CD4-positive, alpha-beta memory T cell (primary cell): ENCODE results near the gene CDH13. TPM values are rescaled to one million over a fixed set of nuclear protein-coding genes. Genes with fewer than 3 reads are reported as not detected.

ENCODE experiments used
- CTCF ChIA-PET: fragments of 350-600 bp; sonication (Branson Sonifier 250); formaldehyde crosslinking; loops from one replicate; lab custom pipeline; 2021; ENCODE audit warnings: inconsistent platforms; ENCODE audit not compliant: partially characterized antibody; lab: Charles Lee
- POLR2A ChIA-PET: fragments of 350-600 bp; sonication (Branson Sonifier 250); formaldehyde crosslinking; loops from one replicate; lab custom pipeline; 2021; ENCODE audit not compliant: partially characterized antibody; lab: Charles Lee
- DNase-seq, 5 donors: peaks; one replicate each; pipeline versions ENCODE4 v3.0.0 to v3.0.0-alpha.2; 2020 to 2022; ENCODE audit warnings: mixed read lengths in 1 of 5
- H3K27ac ChIP-seq: one replicate; pipeline ENCODE4 v1.7.0; 2013; ENCODE audit warnings: low read depth, low read length
- H3K27me3 ChIP-seq: 2 replicates; pipeline ENCODE4 v1.7.0; 2013; ENCODE audit warnings: mild to moderate bottlenecking, low read length, moderate library complexity; ENCODE audit not compliant: insufficient read depth
- H3K36me3 ChIP-seq: 2 replicates; pipeline ENCODE4 v1.7.0; 2013; ENCODE audit warnings: mild to moderate bottlenecking, low read length, moderate library complexity; ENCODE audit not compliant: insufficient read depth
- H3K4me1 ChIP-seq: 2 replicates; pipeline ENCODE4 v1.7.0; 2013; ENCODE audit warnings: mild to moderate bottlenecking, low read length, moderate library complexity; ENCODE audit not compliant: insufficient read depth
- H3K4me3 ChIP-seq, 2 donors: one replicate each; pipeline ENCODE4 v1.7.0; 2013; ENCODE audit warnings: low read length in 2 of 2, mild to moderate bottlenecking in 1 of 2
- H3K9me3 ChIP-seq, 2 donors: one replicate each; pipeline ENCODE4 v1.7.0; 2013; ENCODE audit warnings: low read length in 2 of 2, control low read depth in 1 of 2; ENCODE audit not compliant: control insufficient read depth in 1 of 2
- H3K27ac Mint-ChIP-seq, 7 donors: one replicate each; pipeline ENCODE4 v1.8.0; 2020 to 2021; ENCODE audit warnings: mixed read lengths in 7 of 7, mild to moderate bottlenecking in 6 of 7, inconsistent platforms in 3 of 7, moderate library complexity in 3 of 7
- H3K27me3 Mint-ChIP-seq, 2 donors: one replicate each; pipeline ENCODE4 v1.8.0; 2020 to 2021; ENCODE audit warnings: mixed read lengths in 2 of 2
- H3K36me3 Mint-ChIP-seq, 2 donors: one replicate each; pipeline ENCODE4 v1.8.0; 2020 to 2021; ENCODE audit warnings: mixed read lengths in 2 of 2, inconsistent platforms in 1 of 2, mild to moderate bottlenecking in 1 of 2
- H3K4me1 Mint-ChIP-seq, 4 donors: one replicate each; pipeline ENCODE4 v1.8.0; 2020 to 2021; ENCODE audit warnings: mixed read lengths in 4 of 4, mild to moderate bottlenecking in 1 of 4
- H3K4me3 Mint-ChIP-seq, 8 donors: one replicate each; pipeline ENCODE4 v1.8.0; 2020 to 2021; ENCODE audit warnings: mixed read lengths in 8 of 8, mild to moderate bottlenecking in 7 of 8, moderate library complexity in 6 of 8, inconsistent platforms in 3 of 8
- H3K9me3 Mint-ChIP-seq, 8 donors: one replicate each; pipeline ENCODE4 v1.8.0; 2020 to 2021; ENCODE audit warnings: mixed read lengths in 8 of 8, mild to moderate bottlenecking in 5 of 8, inconsistent platforms in 3 of 8, moderate library complexity in 1 of 8
- intact Hi-C: fragments of 100-400 bp; cut with micrococcal nuclease; formaldehyde crosslinking; loops from one replicate; pipeline ENCODE4 v1.15.1; 2023
- polyA plus RNA-seq, 2 donors: library from polyadenylated mRNA; unstranded; fragments of 300-500 nt; fragmentation: Illumina TruSeq; gene quantifications; one replicate each; pipeline ENCODE4 v1.2.3, GENCODE V29; 2021
- total RNA-seq, 2 experiments: library from RNA; stranded (reverse); gene quantifications; one replicate each; pipeline ENCODE4 v1.2.3, GENCODE V29; 2021

CDH13 gene
- total and polyA plus RNA-seq, 4 experiments from 2014 or later: not detected

DNA sequence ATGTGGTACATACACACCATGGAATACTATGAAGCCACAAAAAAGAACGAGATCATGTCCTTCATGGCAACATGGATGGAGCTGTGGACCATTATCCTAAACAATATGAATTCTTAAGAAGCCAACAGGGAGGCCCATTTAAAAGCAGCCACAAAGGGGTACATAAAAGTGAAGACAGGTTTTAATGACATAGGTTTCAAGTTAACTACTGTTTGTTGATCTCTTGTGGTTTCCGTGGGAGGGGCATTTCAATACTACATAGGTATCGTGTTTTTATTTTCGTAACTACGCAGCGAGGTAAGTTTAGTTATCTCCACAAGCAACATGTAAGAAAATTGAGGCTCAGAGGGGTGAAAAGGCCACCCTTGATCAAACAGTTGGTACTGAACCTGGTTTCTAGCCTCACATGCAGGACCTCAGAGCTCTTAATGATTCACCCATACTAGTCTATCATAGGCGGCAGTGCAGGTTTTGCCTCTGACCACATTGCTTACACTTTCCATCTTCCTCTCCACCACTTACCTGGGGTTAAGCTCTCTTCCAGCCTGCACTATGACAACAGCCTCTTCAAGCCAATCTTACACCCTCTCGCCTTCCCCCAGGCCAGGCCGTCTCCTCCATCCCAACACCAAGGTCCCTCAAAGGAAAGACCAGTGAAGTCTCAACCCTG lies 646.9 kb downstream of the CDH13 start:
- Histone ChIP-seq H3K27me3 (peaks cover 4% of the 10 kb centered on the region), H3K4me1 (no peaks in the 10 kb centered on the region), H3K9me3 (no peaks in the 10 kb centered on the region), H3K4me3 (no peak overlapping the region), H3K36me3 (no peaks in the 10 kb centered on the region), H3K27ac (no peak overlapping the region)
- no peak for DNase-seq
- Mint-ChIP-seq H3K36me3 (no peaks in the 10 kb centered on the region), H3K9me3 (peaks cover 0 to 6% (median 0%) of the 10 kb centered on the region in 8 donors), H3K4me1 (no peaks in the 10 kb centered on the region), H3K27me3 (peaks cover 0 to 3% of the 10 kb centered on the region in 2 donors), H3K4me3 (no peak overlapping the region), H3K27ac (no peak overlapping the region)
- ChIA-PET CTCF (no interaction called here), POLR2A (no interaction called here)
- intact Hi-C loops: no loop called here

GRCh38 chr16:83279251-83279650 lies 652.5 kb downstream of the CDH13 start:
- Mint-ChIP-seq H3K27me3 (peaks cover 0 to 3% of the 10 kb centered on the region in 2 donors), H3K4me3 (no peak overlapping the region), H3K36me3 (no peaks in the 10 kb centered on the region), H3K27ac (no peak overlapping the region), H3K9me3 (peaks cover 0 to 6% (median 0%) of the 10 kb centered on the region in 8 donors), H3K4me1 (no peaks in the 10 kb centered on the region)
- peaks cover 4% of the 10 kb centered on the region for H3K27me3 ChIP-seq
- CTCF ChIA-PET: no interaction called here
- no peaks in the 10 kb centered on the region for H3K4me1 ChIP-seq
- H3K4me3 ChIP-seq: no peak overlapping the region
- H3K9me3 ChIP-seq: no peaks in the 10 kb centered on the region
- no peak for DNase-seq
- intact Hi-C loops: no loop called here
- no peaks in the 10 kb centered on the region for H3K36me3 ChIP-seq
- POLR2A ChIA-PET: no interaction called here
- H3K27ac ChIP-seq: no peak overlapping the region

- H3K27ac ChIP-seq: no peak overlapping the region
- DNase-seq: no peak
- no peaks in the 10 kb centered on the region for H3K27me3 ChIP-seq
- ChIA-PET POLR2A (no interaction called here), CTCF (no interaction called here)
- Mint-ChIP-seq H3K9me3 (peaks cover 0 to 2% (median 0%) of the 10 kb centered on the region in 8 donors), H3K4me1 (no peaks in the 10 kb centered on the region), H3K27ac (no peak overlapping the region), H3K4me3 (no peak overlapping the region), H3K36me3 (no peaks in the 10 kb centered on the region), H3K27me3 (peaks cover 0 to 2% of the 10 kb centered on the region in 2 donors)
- H3K4me3 ChIP-seq: no peak overlapping the region
- intact Hi-C loops: no loop called here
- no peaks in the 10 kb centered on the region for H3K36me3 ChIP-seq
- H3K9me3 ChIP-seq: no peaks in the 10 kb centered on the region
- H3K4me1 ChIP-seq: no peaks in the 10 kb centered on the region
Measured at GRCh38 chr16:83285921-83286320, 659.2 kb downstream of the CDH13 start.

- POLR2A ChIA-PET: no interaction called here
- Mint-ChIP-seq H3K27ac (no peak overlapping the region), H3K36me3 (no peaks in the 10 kb centered on the region), H3K27me3 (no peaks in the 10 kb centered on the region), H3K4me1 (no peaks in the 10 kb centered on the region), H3K9me3 (peaks cover 0 to 4% (median 0%) of the 10 kb centered on the region in 8 donors), H3K4me3 (no peak overlapping the region)
- no peak for DNase-seq
- H3K4me3 ChIP-seq: no peak overlapping the region
- CTCF ChIA-PET: interaction anchor here (0.6 kb wide), 1 partner anchor 1032 kb away, joined by 3 read pairs; no protein-coding TSS in a partner anchor
- H3K9me3 ChIP-seq: no peaks in the 10 kb centered on the region
- no peaks in the 10 kb centered on the region for H3K4me1 ChIP-seq
- no peak overlapping the region for H3K27ac ChIP-seq
- intact Hi-C loops: no loop called here
- no peaks in the 10 kb centered on the region for H3K36me3 ChIP-seq
- no peaks in the 10 kb centered on the region for H3K27me3 ChIP-seq
Measured at GRCh38 chr16:83296505-83296904, 669.7 kb downstream of the CDH13 start.

DNA sequence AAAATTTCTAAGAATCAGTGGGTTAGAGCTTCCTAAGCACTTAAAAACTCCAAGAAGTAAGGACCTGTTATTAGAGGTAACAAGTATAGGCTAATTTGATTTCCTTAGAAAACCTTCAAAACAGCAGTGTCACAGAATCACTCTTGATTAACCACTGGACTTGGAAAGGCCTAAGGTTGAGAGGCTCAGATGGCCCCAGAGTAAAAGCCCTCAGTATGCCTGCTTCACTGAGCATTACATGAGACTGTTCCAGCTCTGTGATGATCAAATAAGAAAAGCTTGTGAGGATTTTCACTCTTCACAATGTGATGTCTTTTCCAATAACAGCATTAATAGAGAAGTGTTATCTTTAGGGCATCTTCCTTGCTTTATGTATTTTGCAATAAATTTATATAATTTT lies 671.8 kb downstream of the CDH13 start:
- intact Hi-C loops: no loop called here
- no peaks in the 10 kb centered on the region for H3K27me3 Mint-ChIP-seq
- no peaks in the 10 kb centered on the region for H3K9me3 ChIP-seq
- H3K27ac ChIP-seq: no peak overlapping the region
- no peak overlapping the region for H3K4me3 Mint-ChIP-seq
- H3K36me3 ChIP-seq: no peaks in the 10 kb centered on the region
- DNase-seq: no peak
- CTCF ChIA-PET: no interaction called here
- H3K9me3 Mint-ChIP-seq: peaks cover 0 to 4% (median 0%) of the 10 kb centered on the region in 8 donors
- H3K4me3 ChIP-seq: no peak overlapping the region
- H3K27me3 ChIP-seq: no peaks in the 10 kb centered on the region
- no peaks in the 10 kb centered on the region for H3K4me1 Mint-ChIP-seq
- no peak overlapping the region for H3K27ac Mint-ChIP-seq
- H3K4me1 ChIP-seq: no peaks in the 10 kb centered on the region
- POLR2A ChIA-PET: no interaction called here
- H3K36me3 Mint-ChIP-seq: no peaks in the 10 kb centered on the region

- Mint-ChIP-seq H3K36me3 (no peaks in the 10 kb centered on the region), H3K4me3 (no peak overlapping the region), H3K4me1 (no peaks in the 10 kb centered on the region), H3K27me3 (no peaks in the 10 kb centered on the region), H3K27ac (no peak overlapping the region), H3K9me3 (no peaks in the 10 kb centered on the region)
- ChIA-PET POLR2A (no interaction called here), CTCF (interaction anchor here (1.2 kb wide), 1 partner anchor 49 kb away, joined by 3 read pairs; no protein-coding TSS in a partner anchor)
- H3K27me3 ChIP-seq: no peaks in the 10 kb centered on the region
- H3K36me3 ChIP-seq: no peaks in the 10 kb centered on the region
- H3K9me3 ChIP-seq: no peaks in the 10 kb centered on the region
- no peak overlapping the region for H3K27ac ChIP-seq
- DNase-seq: no peak
- H3K4me3 ChIP-seq: no peak overlapping the region
- intact Hi-C loops: no loop called here
- H3K4me1 ChIP-seq: no peaks in the 10 kb centered on the region
Measured at GRCh38 chr16:83300326-83300725, 673.6 kb downstream of the CDH13 start.

GRCh38 chr16:83301971-83302370 lies 675.2 kb downstream of the CDH13 start:
- H3K4me3 Mint-ChIP-seq: no peak overlapping the region
- no peak for DNase-seq
- Histone ChIP-seq H3K4me3 (no peak overlapping the region), H3K27me3 (no peaks in the 10 kb centered on the region), H3K9me3 (no peaks in the 10 kb centered on the region), H3K36me3 (no peaks in the 10 kb centered on the region), H3K4me1 (no peaks in the 10 kb centered on the region), H3K27ac (no peak overlapping the region)
- intact Hi-C loops: no loop called here
- H3K27me3 Mint-ChIP-seq: no peaks in the 10 kb centered on the region
- H3K4me1 Mint-ChIP-seq: no peaks in the 10 kb centered on the region
- no peaks in the 10 kb centered on the region for H3K9me3 Mint-ChIP-seq
- no peaks in the 10 kb centered on the region for H3K36me3 Mint-ChIP-seq
- CTCF ChIA-PET: no interaction called here
- POLR2A ChIA-PET: no interaction called here
- H3K27ac Mint-ChIP-seq: no peak overlapping the region
